Hair follicle dermal papilla cell (primary cell): ENCODE data around the gene ATP5PO. TPM values are rescaled to one million over a fixed set of nuclear protein-coding genes. Genes with fewer than 3 reads are reported as not detected.

Experiments used
- total RNA-seq: library from RNA; depleted of rRNA; stranded (reverse); fragments of >200 nt; gene quantifications from 2 replicates; pipeline ENCODE4 v1.2.3, GENCODE V29; 2012

ATP5PO gene, protein sequence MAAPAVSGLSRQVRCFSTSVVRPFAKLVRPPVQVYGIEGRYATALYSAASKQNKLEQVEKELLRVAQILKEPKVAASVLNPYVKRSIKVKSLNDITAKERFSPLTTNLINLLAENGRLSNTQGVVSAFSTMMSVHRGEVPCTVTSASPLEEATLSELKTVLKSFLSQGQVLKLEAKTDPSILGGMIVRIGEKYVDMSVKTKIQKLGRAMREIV
- 84.2 and 101 TPM in 2 replicates for total RNA-seq

DNA sequence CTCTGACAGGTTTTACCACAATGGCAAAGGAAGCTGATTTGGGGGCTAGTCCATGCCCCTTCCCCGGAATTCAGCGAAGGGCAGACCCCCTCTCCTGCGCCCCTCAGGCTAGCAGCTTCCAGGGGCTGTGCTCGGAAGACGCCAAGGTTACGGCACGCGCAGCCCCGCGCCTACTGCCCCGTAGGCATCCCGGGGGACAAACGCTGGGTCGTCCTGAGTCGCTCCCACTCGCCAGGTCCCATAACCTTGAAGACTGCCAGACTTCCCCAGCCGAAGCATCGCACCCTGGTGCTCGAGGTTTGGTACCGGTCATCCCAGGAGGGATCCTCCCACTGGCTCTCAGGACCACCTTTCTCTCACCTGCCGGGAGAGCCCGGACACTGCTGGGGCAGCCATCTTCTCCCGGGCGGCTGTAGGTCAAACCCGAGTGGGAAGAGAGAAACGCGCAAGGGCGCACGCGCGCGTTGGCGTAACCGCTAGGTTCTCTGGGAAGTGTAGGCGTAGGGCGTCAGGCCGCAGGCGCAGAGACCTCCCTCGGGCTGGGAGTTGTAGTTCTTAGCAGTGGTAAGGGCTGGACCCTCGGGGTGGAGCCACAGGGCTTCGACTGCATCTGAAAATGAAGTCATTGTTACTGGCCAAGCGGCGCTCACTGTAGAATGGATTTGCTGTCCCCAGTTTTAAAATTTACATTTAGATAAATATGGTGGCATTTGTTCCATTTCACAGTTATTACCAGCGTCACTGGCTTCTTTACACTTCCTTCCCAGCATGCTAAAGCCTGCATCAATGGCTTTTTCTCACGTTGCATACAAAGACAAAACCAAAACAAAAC, at the start of gene ATP5PO:
Gene ATP5PO (minus strand): TSS at position 437 of the 832 bp plus-strand sequence. CDS start 41 bp downstream, at position 396.

Other genes with a start within 250 kb of the ATP5PO start
- 42.5 and 66.5 TPM in 2 replicates for gene MRPS6, start 157.8 kb upstream of the ATP5PO start, total RNA-seq
- gene SLC5A3, start 157.8 kb upstream of the ATP5PO start, total RNA-seq: 158 and 163 TPM in 2 replicates